GM23248 (cell line): ENCODE results near the gene ZNRD2. TPM values are rescaled to one million over a fixed set of nuclear protein-coding genes. Genes with fewer than 3 reads are reported as not detected.

Experiments
- DNase-seq: peaks from one replicate; pipeline ENCODE4 v3.0.0-alpha.2; 2015
- H2AFZ ChIP-seq: fragments of 200-600 bp; sonication (generic); 2 replicates; pipeline ENCODE4 v1.6.1; 2016; ENCODE audit warnings: antibody characterized with exemption
- H3F3A ChIP-seq: fragments of 200-600 bp; sonication (generic); 2 replicates; pipeline ENCODE4 v1.6.1; 2016; ENCODE audit warnings: mild to moderate bottlenecking, antibody characterized with exemption, mixed run types; ENCODE audit not compliant: insufficient read depth
- H3K27ac ChIP-seq: fragments of 200-600 bp; sonication (generic); 2 replicates; pipeline ENCODE4 v1.5.1; 2016; ENCODE audit warnings: mild to moderate bottlenecking
- H3K27me3 ChIP-seq: fragments of 200-600 bp; sonication (generic); replicated peaks from 2 replicates; pipeline ENCODE4 v1.6.1; 2016; ENCODE audit warnings: mild to moderate bottlenecking; ENCODE audit not compliant: insufficient read depth
- H3K36me3 ChIP-seq: fragments of 200-600 bp; sonication (generic); 2 replicates; pipeline ENCODE4 v1.6.1; 2016; ENCODE audit warnings: low read depth, mild to moderate bottlenecking
- H3K4me1 ChIP-seq: fragments of 200-600 bp; sonication (generic); 2 replicates; pipeline ENCODE4 v1.6.1; 2016; ENCODE audit warnings: mild to moderate bottlenecking; ENCODE audit not compliant: insufficient read depth
- H3K4me2 ChIP-seq: fragments of 200-600 bp; sonication (generic); one replicate; pipeline ENCODE4 v1.6.1; 2016; ENCODE audit warnings: mild to moderate bottlenecking; ENCODE audit not compliant: unreplicated experiment
- H3K4me3 ChIP-seq: fragments of 200-600 bp; sonication (generic); 2 replicates; pipeline ENCODE4 v1.5.1; 2016; ENCODE audit warnings: mild to moderate bottlenecking
- H3K79me2 ChIP-seq: fragments of 200-600 bp; sonication (generic); 2 replicates; pipeline ENCODE4 v1.6.1; 2016; ENCODE audit warnings: mild to moderate bottlenecking; ENCODE audit not compliant: insufficient read depth
- H3K9ac ChIP-seq: fragments of 200-600 bp; sonication (generic); 2 replicates; pipeline ENCODE4 v1.6.1; 2016; ENCODE audit warnings: mild to moderate bottlenecking
- H3K9me2 ChIP-seq: fragments of 200-600 bp; sonication (generic); 2 replicates; pipeline ENCODE4 v1.6.1; 2016; ENCODE audit warnings: mixed run types, mild to moderate bottlenecking, moderate library complexity; ENCODE audit not compliant: insufficient read depth
- H3K9me3 ChIP-seq: fragments of 200-600 bp; sonication (generic); one replicate; pipeline ENCODE4 v1.6.1; 2017; ENCODE audit warnings: low read depth
- H4K20me1 ChIP-seq: fragments of 200-600 bp; sonication (generic); 2 replicates; pipeline ENCODE4 v1.6.0; 2016; ENCODE audit not compliant: insufficient read depth
- EZH2 ChIP-seq: fragments of 200-600 bp; sonication (generic); IDR thresholded peaks from 2 replicates; pipeline ENCODE4 v1.6.1; 2018; ENCODE audit warnings: antibody characterized with exemption, mild to moderate bottlenecking; ENCODE audit not compliant: insufficient read depth, poor library complexity, severe bottlenecking
- EZH2phosphoT487 ChIP-seq: fragments of 200-600 bp; sonication (generic); IDR thresholded peaks from 2 replicates; pipeline ENCODE4 v1.6.1; 2018; ENCODE audit warnings: antibody characterized with exemption, moderate library complexity, mild to moderate bottlenecking, low read depth; ENCODE audit not compliant: insufficient read depth
- WGBS, 2 experiments: methylation state at CpG; one replicate each; pipeline ENCODE4 v1.1.6; 2015 to 2017; ENCODE audit warnings: low lambda C conversion rate in 2 of 2, low coverage in 1 of 2; ENCODE audit errors: missing lambda C conversion rate in 2 of 2; 5-methylcytosine and 5-hydroxymethylcytosine counted together
- in situ Hi-C: fragments of 300-500 bp; cut with MboI; formaldehyde crosslinking; loops from 2 replicates; pipeline ENCODE4 v1.15.0; 2020
- polyA plus RNA-seq: library from polyadenylated mRNA; unstranded; fragments of >200 nt; fragmentation: Nextera tagmentation; extraction: Ambion mirVana; gene quantifications from 2 replicates; pipeline ENCODE4 v1.2.1, GENCODE V29; 2016
- total RNA-seq: library from RNA; depleted of rRNA; stranded (reverse); fragments of >200 nt; shearing (Covaris generic); gene quantifications from 2 replicates; pipeline ENCODE4 v1.2.3, GENCODE V29; 2014

ZNRD2 gene
- total and polyA plus RNA-seq, 2 experiments from 2014 or later: 54.5 to 74.9 TPM

GRCh38 chr11:65610404-65610803, 40.1 kb downstream of the ZNRD2 start:
- 54 to 62% methylated on average over 6 of the region's 6 CpGs for WGBS, 2 experiments
- TF ChIP-seq EZH2phosphoT487: no peak
- no peak for TF ChIP-seq EZH2
- H3F3A ChIP-seq: peaks cover 5% of the 10 kb centered on the region; the same call in 1 of the 2 replicates
- H3K79me2 ChIP-seq: peaks cover 63% of the 10 kb centered on the region
- no peak overlapping the region for H3K9ac ChIP-seq
- H3K9me3 ChIP-seq: no peaks in the 10 kb centered on the region
- H3K27me3 ChIP-seq: no peaks in the 10 kb centered on the region
- H3K27ac ChIP-seq: no peak overlapping the region
- in situ Hi-C loops: no loop called here
- peaks cover 23% of the 10 kb centered on the region for H3K4me1 ChIP-seq
- H4K20me1 ChIP-seq: no peaks in the 10 kb centered on the region; the same call in 1 of the 2 replicates
- no peaks in the 10 kb centered on the region for H3K9me2 ChIP-seq
- no peak for DNase-seq
- no peak overlapping the region for H2AFZ ChIP-seq
- no peaks in the 10 kb centered on the region; the same call in 1 of the 2 replicates for H3K36me3 ChIP-seq
- no peak overlapping the region for H3K4me2 ChIP-seq
- no peak overlapping the region for H3K4me3 ChIP-seq

- no peak overlapping the region for H3K4me3 ChIP-seq
- no peaks in the 10 kb centered on the region for H3K9me3 ChIP-seq
- H4K20me1 ChIP-seq: no peaks in the 10 kb centered on the region; the same call in 1 of the 2 replicates
- WGBS, 2 experiments: 60 to 66% methylated on average over 6 to 10 of the region's 10 CpGs
- peak overlapping the region; percentile 33; the same call in 1 of the 2 replicates for H3K9ac ChIP-seq
- no peak for DNase-seq
- no peaks in the 10 kb centered on the region for H3K36me3 ChIP-seq
- no peaks in the 10 kb centered on the region for H3K27me3 ChIP-seq
- H2AFZ ChIP-seq: no peak overlapping the region
- peaks cover 23% of the 10 kb centered on the region for H3K4me1 ChIP-seq
- in situ Hi-C loops: no loop called here
- no peak overlapping the region for H3K27ac ChIP-seq
- peaks cover 69% of the 10 kb centered on the region for H3K79me2 ChIP-seq
- H3K4me2 ChIP-seq: peak overlapping the region; percentile 97
- no peaks in the 10 kb centered on the region for H3K9me2 ChIP-seq
- no peak for TF ChIP-seq EZH2phosphoT487
- no peak for TF ChIP-seq EZH2
- peaks cover 5% of the 10 kb centered on the region; the same call in 1 of the 2 replicates for H3F3A ChIP-seq
These were observed 40.9 kb downstream of the ZNRD2 start for GRCh38 chr11:65611028-65611757.

- peak overlapping the region; percentile 85 for H3K4me3 ChIP-seq
These were observed 41.7 kb downstream of the ZNRD2 start for GRCh38 chr11:65611758-65612603.

GRCh38 chr11:65612691-65613090, 42.4 kb downstream of the ZNRD2 start:
- Histone ChIP-seq H3K4me2 (peak overlapping the region; percentile 97), H3K79me2 (peaks cover 84% of the 10 kb centered on the region), H4K20me1 (no peaks in the 10 kb centered on the region; the same call in 1 of the 2 replicates), H3K27ac (no peak overlapping the region), H3F3A (peaks cover 5% of the 10 kb centered on the region; the same call in 1 of the 2 replicates), H3K36me3 (no peaks in the 10 kb centered on the region), H3K9me2 (no peaks in the 10 kb centered on the region), H3K27me3 (no peaks in the 10 kb centered on the region), H3K9me3 (no peaks in the 10 kb centered on the region), H3K9ac (peak overlapping the region; percentile 88), H3K4me1 (peaks cover 31% of the 10 kb centered on the region), H3K4me3 (peak overlapping the region; percentile 85), H2AFZ (no peak overlapping the region)
- in situ Hi-C loops: no loop called here
- 84 to 90% methylated on average over 7 of the region's 7 CpGs for WGBS, 2 experiments
- TF ChIP-seq EZH2phosphoT487 (no peak), EZH2 (no peak)
- no peak for DNase-seq

More at GRCh38 chr11:65611758-65612603, 41.7 kb downstream of the ZNRD2 start:
- H3F3A ChIP-seq: peaks cover 5% of the 10 kb centered on the region; the same call in 1 of the 2 replicates
- peaks cover 77% of the 10 kb centered on the region for H3K79me2 ChIP-seq
- DNase-seq: peak; percentile 33
- H3K9ac ChIP-seq: peak overlapping the region; percentile 33
- H3K27me3 ChIP-seq: no peaks in the 10 kb centered on the region
- H3K36me3 ChIP-seq: no peaks in the 10 kb centered on the region
- H3K9me3 ChIP-seq: no peaks in the 10 kb centered on the region
- H2AFZ ChIP-seq: no peak overlapping the region
- no peaks in the 10 kb centered on the region for H3K9me2 ChIP-seq
- H3K27ac ChIP-seq: no peak overlapping the region
- H3K4me1 ChIP-seq: peaks cover 29% of the 10 kb centered on the region
- in situ Hi-C loops: no loop called here
- TF ChIP-seq EZH2 (no peak), EZH2phosphoT487 (no peak)
- H3K4me2 ChIP-seq: peak overlapping the region; percentile 97
- 70 to 76% methylated on average over 9 to 12 of the region's 12 CpGs for WGBS, 2 experiments
- no peaks in the 10 kb centered on the region; the same call in 1 of the 2 replicates for H4K20me1 ChIP-seq
